Activated CD8-positive, alpha-beta memory T cell treated with anti-CD3 and anti-CD28 coated beads, Interleukin-2, amount 50 U/mL, for 48 hours (primary cell): ENCODE data around the gene HPGDS.
"Not testable (repeated sequence)": the region's sequence is repeated elsewhere in the genome, so short reads cannot be mapped to it uniquely, and the experiment has no call there.

ENCODE experiments used
- DNase-seq: peaks from one replicate; pipeline ENCODE4 v3.0.0-alpha.2; 2020

HPGDS gene

DNA sequence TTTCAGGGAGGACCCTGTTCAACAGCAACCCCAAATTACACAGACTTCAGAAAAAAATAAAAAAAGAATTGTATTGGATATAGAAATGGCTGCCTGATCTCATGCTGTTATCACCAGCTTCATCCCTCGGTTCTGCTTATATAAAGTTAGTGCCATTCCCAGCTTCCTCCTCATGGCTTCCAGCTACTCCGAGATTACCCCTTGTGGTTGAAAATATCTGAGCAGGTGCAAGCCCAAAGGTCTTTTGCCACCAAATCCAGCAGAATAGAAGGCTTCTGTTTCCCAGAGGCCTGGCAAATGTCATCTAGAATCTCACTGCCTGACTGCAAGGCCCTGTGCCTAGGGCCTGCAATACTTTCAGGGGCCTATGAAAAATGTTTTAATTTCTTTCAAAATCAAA lies 13.8 kb upstream of the HPGDS start:
- DNase-seq, result no peak

DNA sequence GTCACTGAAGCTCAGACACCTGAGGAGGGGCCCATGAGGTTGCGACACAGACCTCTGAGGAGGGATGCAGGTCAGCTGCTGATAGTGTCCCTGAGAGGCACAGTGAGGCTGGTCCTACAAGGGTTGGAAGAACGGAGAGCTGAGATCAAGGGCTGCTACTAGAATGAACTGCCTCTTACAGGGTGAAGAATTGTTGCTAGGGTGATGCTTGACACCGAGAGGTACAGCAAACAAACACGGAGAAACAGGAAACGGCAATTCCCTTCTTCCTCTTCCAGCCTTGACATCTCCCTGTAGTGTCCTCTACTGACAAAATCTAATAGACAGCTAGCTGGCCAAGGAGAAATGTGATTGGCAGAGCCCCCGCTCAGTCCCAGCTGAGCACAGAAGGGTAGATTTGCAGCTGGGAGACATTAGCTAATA lies 11.8 kb upstream of the HPGDS start:
- DNase-seq, result no peak

DNA sequence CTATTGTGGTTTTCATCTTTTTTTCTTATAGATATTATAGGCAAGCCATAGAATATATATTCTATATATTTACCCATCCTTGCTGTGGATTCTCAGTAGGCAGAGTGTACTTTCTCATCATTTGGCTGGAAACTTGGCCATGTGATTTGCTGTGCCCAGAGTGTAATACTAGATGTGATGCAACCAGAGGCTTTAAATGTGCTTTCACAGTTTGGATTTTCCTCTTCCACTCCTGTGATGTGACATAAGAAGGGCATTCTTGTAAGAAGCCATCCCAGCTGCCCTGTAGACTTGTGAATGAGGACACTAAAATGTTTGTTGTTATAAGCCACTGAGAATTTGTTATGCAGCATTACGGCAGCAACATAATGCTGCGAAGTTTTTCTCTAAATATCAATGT lies 10.4 kb upstream of the HPGDS start:
- DNase-seq, result no peak

DNA sequence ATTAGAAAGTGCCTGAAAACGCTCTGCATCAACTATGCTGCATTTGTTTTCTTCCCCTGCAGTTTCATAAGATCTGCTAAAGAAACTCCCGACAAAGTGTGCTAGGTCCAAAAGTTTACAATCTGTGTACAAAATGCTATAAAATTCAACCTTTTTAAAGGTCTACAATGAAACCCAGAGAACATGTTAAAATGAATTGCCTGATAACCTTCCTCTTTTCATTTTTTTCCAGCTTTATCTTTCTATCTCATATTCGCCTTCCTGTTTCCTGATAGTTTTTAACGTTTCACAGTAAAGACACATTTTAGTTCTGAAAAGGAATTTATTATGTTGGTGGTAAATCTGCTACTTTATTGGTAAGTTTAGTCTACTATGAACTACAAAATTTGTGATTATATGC lies 9.5 kb upstream of the HPGDS start:
- no peak for DNase-seq

DNA sequence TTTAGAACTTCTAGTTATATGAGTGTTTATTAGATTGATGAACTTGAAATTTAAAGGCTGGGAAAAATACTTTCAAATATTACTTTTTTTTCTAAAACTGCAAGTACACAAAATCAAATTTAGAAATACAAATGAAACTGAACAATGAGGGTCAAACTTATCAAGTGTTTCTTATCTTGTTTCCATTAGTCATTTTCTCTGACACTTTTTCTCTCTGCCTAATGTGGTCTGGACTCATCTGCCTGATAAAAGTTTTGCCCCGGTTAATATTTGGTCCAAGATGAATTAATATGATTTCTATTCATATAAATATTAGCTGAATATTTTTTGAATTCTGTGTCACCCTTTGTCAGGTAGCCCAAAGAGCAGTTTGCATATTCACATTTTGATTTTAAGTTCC lies 8.7 kb upstream of the HPGDS start:
- no peak for DNase-seq

DNA sequence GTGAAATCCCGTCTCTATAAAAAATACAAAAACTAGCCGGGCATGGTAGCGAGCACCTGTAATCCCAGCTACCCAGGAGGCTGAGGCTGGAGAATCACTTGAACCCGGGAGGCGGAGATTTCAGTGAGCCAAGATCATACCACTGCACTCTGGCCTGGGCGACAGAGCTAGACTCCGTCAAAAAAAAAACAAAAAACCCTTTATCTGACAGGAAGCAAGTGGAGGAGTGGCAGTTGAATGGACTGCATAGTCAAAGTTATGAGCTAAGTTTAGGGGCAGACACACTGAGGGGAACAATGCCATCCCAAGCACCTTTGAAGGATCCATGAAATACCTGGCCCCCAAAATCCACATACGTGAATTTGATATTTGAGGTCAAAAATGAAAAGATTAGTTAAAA lies 7.5 kb upstream of the HPGDS start:
- no peak for DNase-seq

DNA sequence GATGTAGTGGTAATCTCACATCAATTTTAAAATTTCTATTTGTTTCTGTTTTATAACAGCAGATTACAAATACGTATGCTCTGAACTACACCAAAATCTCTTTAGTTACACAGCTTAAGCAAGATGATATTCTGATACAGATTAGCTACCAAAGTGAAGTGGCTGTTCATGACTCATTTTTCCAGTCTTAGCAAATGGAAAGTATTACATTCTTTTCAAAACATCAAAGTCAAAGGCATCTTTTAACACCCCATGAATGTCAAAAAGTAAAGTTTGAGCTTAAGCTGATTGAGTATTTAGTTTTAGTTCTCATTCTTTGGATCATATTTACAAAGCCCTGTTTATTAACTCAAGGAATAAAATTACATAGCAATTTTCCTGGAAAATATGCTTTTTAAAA lies 6.6 kb upstream of the HPGDS start:
- DNase-seq, result no peak

DNA sequence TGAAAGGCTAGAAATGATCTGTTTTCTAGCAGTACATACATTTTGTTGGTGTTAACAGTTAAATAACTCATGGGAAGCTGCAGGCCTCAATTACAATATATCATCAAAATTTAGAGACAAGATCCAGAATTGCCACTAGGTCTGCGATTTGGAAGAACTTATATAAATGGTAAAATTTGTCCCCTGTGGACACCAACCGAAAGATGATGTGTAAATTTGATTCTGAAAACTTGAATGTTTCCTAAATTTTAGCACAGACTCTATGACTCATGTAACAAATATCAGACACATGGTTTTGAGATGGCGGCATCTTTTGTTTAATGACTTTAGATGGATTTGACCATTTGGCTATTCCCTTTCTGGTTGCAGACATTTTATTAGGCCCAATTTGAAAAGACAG lies 6.0 kb upstream of the HPGDS start:
- no peak for DNase-seq

DNA sequence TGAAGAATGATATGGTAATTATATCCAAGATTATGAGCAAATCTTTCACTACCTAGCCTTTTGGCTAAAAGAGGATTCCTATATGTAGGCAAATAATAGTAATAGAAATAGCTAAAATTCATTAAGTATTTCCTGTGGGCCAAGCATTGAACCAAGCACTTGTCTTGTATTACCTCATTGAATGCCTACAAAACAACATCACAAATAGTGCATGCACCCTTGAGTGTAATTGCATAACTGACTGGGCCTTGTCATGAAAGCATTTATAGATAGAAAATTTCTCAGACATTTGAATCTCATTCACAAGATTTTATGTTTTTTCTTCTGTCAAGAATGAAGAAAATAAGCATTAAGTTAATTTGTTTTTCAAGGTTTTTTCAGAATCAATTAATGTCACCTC lies 3.9 kb upstream of the HPGDS start:
- no peak for DNase-seq

DNA sequence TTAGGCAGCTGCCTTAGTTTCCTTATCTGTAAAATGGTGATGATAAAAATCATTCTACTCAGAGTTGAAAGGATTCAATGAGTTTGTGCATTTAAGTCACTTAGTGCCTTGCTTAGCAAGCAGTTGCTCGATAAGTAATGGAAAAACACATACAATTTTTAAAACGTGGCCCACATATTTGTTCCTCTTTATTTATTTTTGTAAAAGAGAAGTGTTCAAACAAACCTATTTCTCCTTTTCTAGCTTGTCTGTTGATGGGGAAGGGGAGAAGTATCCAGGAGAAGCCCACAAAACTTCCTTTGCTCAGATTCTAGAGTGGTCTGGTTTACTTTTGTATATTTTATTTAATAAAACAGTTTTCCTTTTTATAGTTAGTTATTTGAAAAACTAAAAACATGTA lies 3.3 kb upstream of the HPGDS start:
- DNase-seq, result no peak

DNA sequence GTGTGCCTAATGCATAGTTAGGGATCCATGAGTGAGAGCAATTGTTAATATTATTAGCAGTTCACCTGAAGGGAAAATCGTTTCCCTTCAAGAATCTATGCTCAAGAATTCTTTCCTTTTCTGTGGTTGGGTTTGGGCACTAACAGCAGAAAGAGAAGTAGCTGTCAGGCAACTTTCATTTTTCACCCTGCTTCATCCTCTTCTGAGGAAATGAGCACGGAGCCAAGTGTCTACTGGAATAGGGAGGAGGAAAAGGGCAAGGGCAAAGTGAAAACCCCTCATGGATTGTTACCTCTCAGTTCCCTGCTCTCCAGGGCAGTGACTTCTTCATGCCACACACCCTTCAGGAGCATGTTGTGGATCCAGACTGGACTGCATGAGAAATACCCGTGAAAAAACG lies 2.6 kb upstream of the HPGDS start:
- no peak for DNase-seq

DNA sequence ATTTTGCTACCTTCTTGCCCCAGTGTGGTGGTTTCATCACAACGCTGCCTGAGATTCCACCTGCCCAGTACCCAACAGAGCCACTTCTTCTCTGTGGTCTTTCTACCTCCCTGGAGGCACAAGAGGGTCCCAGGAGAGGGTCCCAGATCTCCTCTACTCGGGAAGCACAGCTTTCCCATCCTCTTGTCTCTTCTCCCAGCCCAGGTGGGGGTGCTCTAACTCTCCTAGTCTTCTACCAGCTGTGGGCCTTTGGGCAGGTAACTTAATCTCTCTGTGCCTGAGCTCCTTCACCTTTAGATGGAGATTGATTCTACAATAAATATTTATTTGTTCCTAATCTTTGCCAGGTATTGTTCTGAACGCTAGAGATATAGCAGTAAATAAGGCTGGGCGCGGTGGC lies 1.8 kb upstream of the HPGDS start:
- no peak for DNase-seq

DNA sequence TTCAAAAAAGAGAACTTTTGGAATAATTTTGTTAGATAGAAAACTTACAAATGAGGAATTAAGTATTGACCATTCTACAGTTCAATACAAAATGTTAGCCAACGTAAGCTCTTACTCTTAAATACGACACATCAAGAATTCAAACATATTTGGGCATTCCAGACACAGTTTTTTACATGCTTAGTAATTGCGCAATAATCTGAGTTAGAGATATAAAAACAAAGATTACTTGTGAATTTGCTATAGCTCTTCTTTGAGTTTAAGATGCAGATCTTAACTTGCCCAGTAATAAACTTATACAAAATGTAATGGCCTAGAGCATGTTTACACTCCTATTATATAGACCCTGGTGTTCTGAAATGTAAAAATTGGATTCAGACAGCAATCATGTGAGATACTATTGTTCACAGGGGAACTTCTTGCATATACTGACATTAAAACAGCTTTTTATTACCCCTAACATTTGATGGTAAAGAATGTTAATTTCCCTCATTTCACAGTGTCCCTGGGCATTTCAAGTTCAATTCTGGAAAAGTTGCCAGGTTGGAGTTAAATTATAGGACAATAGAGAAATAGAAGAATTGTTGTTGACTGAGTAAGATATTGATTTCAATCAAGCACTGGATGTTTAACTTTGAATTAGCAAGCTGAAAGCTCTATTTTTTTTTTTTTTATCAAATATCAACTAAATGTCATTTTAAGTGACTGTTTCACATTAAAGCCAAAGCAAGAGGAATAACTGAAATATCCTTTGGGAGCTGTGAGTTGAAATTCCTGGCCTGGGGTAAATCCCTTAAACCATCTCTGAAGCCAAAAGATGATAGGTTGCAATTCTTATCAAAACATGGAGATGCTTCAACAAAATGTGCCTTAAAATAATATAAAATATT lies 910 bp downstream of the HPGDS start:
- DNase-seq, result no peak

DNA sequence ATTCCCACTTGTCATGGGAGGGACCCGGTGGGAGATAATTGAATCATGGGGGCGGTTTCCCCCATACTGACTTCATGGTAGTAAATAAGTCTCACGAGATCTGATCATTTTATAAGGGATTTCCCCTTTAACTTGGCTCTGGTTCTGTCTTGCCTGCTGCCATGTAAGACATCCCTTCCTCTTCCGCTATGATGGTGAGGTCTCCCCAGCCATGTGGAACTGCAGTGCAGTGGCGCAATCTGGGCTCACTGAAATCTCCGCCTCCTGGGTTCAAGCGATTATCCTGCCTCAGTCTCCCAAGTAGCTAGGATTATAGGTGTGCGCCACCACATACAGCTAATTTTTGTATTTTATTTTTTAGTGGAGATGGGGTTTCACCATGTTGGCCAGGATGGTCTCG lies 2.9 kb downstream of the HPGDS start:
- no peak for DNase-seq

DNA sequence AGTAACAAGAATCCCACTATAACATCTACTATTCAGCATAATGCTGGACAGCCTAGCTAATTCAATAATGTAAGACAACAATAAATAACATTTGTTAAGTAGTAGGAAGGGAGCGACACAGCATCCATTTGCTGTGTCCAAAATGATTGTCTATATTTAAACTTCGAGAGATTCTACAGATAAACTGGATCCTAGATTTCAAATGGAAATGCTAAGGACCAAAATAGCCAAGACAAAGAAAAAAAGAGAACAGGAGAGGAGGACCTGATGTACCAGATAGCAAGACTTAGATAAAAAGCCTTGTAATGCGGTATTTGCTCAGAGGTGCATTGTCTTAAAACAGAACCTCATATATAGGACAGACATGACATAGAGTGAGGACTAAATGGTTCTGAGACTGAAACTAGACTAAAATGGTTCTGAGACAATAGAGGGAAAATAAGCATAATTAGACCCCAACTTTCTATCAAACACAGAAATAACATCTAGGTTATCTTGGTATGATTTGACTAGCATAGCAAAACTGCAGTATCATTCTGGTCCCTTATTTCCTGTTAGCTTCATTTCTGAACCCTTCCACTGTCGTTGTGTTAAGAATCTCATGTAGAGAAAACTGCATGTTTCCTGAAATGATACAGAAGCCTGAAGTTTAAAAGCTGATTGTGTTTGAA lies 3.8 kb downstream of the HPGDS start:
- DNase-seq, result no peak

DNA sequence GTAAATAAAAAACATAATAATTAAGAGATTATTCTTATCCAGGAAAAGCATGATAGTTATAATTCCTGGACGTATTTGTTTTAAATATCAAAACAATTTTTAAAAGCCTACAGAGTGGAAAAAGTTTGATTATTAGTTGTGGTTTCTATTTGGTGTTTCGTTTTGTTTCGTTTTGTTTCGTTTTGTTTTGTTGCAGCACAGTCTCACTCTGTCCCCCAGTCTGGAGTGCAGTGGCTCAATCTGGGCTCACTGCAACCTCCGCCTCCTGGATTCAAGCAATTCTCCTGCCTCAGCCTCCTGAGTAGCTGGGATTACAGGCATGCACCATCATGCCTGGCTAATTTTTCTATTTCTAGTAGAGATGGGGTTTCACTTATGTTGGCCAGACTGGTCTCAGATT lies 5.8 kb downstream of the HPGDS start:
- DNase-seq, result not testable (repeated sequence)

DNA sequence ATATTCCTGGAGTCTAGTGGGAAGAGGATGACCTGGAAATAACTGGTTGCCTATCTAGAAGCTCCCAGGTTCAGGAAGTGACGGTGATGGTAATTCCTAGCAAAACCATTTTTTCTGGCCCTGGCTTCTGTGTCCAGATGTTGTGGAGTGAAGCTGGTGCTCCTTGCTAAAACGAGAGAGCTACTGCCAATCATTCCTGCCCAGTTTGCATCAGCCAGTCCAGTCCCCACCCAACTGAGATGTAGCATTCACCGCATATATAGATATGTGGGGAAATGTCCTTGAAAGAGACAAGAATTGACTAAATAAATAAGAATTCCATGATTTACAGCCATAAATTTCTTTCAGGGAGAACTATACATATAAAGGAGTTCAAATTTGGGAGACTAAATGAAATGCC lies 6.3 kb downstream of the HPGDS start:
- no peak for DNase-seq

DNA sequence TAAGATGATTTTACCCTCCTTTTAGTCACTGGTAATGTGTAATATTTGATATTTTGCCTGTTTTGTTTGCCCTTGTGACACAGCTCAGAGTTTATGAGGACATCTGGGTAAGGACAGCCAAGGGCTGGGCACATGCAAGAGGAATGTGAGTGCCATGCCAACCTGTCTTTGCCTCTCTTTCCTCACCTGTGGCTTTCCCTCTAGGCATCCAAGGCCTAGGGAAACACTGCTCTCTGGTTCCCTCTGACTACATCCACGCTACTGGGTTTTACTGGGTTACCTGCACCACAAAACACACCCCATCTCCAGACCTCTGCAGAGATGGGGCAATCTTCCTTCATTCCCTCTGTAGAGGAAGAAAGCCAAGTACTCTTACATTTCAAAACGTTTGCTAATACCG lies 7.7 kb downstream of the HPGDS start:
- no peak for DNase-seq

DNA sequence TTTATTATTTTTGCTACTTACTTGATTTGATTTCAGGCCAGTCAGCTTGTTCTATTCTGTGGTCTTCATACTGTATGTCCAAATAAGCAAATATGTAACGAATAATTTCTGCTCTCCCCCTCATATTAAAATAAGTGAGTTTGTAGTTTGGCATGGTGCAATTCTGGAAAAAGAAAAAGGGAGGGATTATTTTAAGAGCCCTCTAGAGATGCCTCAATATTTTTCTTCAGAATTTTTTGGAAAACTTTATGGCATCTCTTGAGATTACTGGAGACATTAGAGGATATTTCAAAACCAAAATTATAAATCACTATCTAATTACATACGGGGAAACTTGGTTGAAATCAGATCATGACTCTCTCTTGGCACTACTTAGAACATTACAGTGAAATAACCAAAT lies 8.2 kb downstream of the HPGDS start:
- DNase-seq, result no peak

DNA sequence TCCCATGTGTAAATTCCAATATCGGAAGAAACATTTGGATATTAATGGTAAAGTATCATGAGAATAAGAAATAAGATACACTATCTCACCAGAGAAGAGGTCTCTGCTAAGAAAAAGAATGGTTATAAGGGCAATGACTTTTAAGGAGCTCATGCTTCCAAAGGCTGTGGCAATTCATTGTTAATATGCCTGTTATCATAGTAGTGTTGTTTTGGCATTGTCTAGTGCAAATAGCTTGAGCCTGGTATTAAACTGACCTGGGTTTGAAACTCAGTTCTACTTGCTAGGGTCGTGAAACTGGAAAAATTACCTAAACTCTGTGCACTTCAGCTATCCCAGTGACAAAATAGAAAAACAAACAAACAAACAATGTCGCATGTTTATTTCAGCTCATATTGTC lies 8.8 kb downstream of the HPGDS start:
- no peak for DNase-seq

DNA sequence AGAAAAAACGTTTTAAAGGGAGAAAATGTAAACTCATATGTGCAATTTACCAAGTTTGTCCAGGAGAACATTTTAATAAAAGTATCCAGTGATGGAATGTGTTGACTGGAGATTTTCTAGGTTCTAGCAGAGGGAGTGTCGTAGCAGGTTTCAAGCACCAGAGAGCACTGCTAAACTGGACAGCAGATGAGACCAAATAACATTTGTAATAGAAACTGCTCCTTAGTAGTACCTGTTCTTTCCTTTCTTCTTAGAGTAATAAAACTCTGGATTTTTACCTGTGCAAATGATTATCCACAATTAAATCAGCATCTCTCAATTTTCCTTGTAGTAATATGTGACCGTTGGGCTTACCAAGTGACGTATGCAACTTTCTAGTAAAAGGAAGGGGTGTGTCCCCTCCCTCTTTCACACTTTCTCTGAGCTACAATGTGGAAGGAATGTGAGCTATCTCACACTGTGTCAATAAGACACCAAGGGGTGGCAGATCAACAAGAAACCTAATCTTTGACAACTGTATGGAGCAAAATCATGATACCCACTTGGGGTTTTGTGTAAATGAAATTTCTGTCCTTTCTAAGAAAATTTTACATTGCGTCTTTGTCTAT lies 9.5 kb downstream of the HPGDS start:
- no peak for DNase-seq

DNA sequence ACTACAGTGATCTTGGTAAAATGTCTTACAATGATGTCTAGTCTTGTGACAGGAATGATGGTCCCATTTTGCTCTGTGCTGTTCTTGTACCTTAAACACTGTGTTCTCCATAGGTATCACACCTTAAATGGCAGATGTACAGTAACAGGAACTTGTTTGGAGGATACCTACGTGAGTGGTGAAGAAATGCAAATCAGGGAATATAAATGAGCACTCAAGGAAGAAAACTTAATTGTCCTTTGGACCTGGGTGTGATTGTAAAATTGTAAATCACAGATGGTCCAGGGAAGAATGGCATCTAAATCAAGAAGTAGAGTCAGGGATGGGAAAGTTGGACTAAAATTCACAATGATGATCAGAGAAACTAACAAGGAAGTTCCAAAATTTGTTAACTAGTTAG lies 12.7 kb downstream of the HPGDS start:
- no peak for DNase-seq

DNA sequence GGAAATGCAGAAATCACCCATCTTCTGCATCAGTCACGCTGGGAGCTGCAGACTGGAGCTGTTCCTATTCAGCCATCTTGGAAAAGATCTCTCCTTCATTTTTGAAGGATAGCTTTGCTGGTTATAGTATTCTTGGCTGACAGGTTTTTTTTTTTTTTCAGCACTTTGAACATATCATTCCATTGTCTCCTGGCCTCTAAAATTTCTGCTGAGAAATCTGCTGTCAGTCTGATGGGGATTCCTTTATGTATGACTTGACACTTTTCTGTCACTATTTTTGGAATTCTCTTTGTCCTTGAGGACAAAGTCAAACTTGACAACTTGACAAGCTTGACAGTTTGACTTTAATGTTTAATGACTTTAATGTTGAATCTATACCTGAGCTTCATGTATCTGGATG lies 16.8 kb downstream of the HPGDS start:
- no peak for DNase-seq

DNA sequence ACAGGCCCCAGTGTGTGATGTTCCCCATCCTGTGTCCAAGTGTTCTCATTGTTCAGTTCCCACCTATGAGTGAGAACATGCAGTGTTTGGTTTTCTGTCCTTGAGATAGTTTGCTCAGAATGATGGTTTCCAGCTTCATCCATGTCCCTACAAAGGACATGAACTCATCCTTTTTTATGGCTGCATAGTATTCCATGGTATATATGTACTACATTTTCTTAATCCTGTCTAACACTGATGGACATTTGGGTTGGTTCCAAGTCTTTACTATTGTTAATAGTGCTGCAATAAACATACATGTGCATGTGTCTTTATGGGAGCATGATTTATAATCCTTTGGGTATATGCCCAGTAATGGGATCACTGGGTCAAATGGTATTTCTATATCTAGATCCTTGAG lies 22.7 kb downstream of the HPGDS start:
- not testable (repeated sequence) for DNase-seq
